ENCODE data around the gene HLA-DQB2. TPM values are rescaled to one million over a fixed set of nuclear protein-coding genes. Genes with fewer than 3 reads are reported as not detected.

Gene HLA-DQB2
- total and polyA plus RNA-seq, 2 of the 8 experiments (the other 6 are each of a cell fraction or from before 2014, with no cell fraction given): not detected

- Histone ChIP-seq H3K79me2 (ENCODE audit: control insufficient read depth in 1 of 2, insufficient read depth in 2 of 2, low read length in 2 of 2) (no peaks in the 10 kb centered on the region), H4K8ac (ENCODE audit: extremely low read depth, insufficient read depth, low read length) (no peak overlapping the region), H3K23ac (ENCODE audit: insufficient read length) (no peak overlapping the region), H3K4me2 (ENCODE audit: insufficient read depth in 1 of 2, low read depth in 2 of 2, low read length in 2 of 2) (no peak overlapping the region), H4K91ac (replicated peaks; ENCODE audit: insufficient read length, low read length) (no peak overlapping the region), H3K14ac (ENCODE audit: insufficient read length) (no peak overlapping the region), H2BK12ac (ENCODE audit: low read depth, low read length) (no peak overlapping the region), H3K27ac (ENCODE audit: low read depth, low read length) (no peak overlapping the region), H4K5ac (ENCODE audit: insufficient read length, low read depth, low read length) (no peak overlapping the region), H3K27me3 (replicated peaks in 1 of 4; ENCODE audit: control insufficient read depth in 3 of 4, extremely low read depth in 1 of 4, insufficient read depth in 3 of 4, low read length in 3 of 4) (no peaks in the 10 kb centered on the region), H2BK120ac (replicated peaks; ENCODE audit: low read depth, low read length) (no peak overlapping the region), H3K4ac (replicated peaks; ENCODE audit: insufficient read length, low read depth, low read length) (no peak overlapping the region), H3K9ac (replicated peaks in 1 of 4; ENCODE audit: extremely low read depth in 1 of 4, low read depth in 3 of 4, low read length in 3 of 4) (no peak overlapping the region), H3K79me1 (ENCODE audit: low read depth, low read length) (no peaks in the 10 kb centered on the region), H2BK5ac (ENCODE audit: low read depth, low read length) (no peak overlapping the region), H3K23me2 (ENCODE audit: low read depth, low read length) (no peaks in the 10 kb centered on the region), H2BK15ac (ENCODE audit: low read length) (no peak overlapping the region), H2BK20ac (ENCODE audit: low read length) (no peak overlapping the region), H3K36me3 (ENCODE audit: control insufficient read depth in 2 of 4, insufficient read depth in 4 of 4, low read length in 3 of 4) (no peaks in the 10 kb centered on the region), H3K18ac (ENCODE audit: extremely low read depth, low read length) (no peak overlapping the region), H2AFZ (ENCODE audit: low read length) (no peak overlapping the region), H3K4me1 (replicated peaks in 1 of 4; ENCODE audit: control insufficient read depth in 3 of 4, insufficient read depth in 4 of 4, low read length in 3 of 4) (no peaks in the 10 kb centered on the region), H2AK5ac (ENCODE audit: low read depth, low read length) (no peak overlapping the region), H3K56ac (replicated peaks; ENCODE audit: insufficient read length, low read depth, low read length) (no peak overlapping the region), H4K20me1 (replicated peaks in 1 of 2; ENCODE audit: control insufficient read depth in 1 of 2, insufficient read depth in 2 of 2, low read length in 2 of 2) (no peaks in the 10 kb centered on the region), H3K9me3 (ENCODE audit: insufficient read depth in 2 of 2, low read depth in 1 of 2, low read length in 1 of 2) (no peaks in the 10 kb centered on the region), H3K4me3 (ENCODE audit: extremely low read depth in 1 of 4, insufficient read depth in 2 of 4, low read depth in 3 of 4, low read length in 4 of 4) (no peak overlapping the region)
- ChIA-PET POLR2A (ENCODE audit: partially characterized antibody) (no interaction called here), CTCF (ENCODE audit: partially characterized antibody) (interaction anchor here (0.8 to 1.8 kb wide), 6 partner anchors 13 to 521 kb away, joined by 3 to 8 read pairs (median 4); partner anchors contain the start of gene HLA-DQB2)
- TF ChIP-seq EP300 (IDR thresholded peaks at IDR 0.05; ENCODE audit: borderline replicate concordance in 1 of 2, low read depth in 2 of 2, low read length in 2 of 2): no peak
- TF ChIP-seq JUND (IDR thresholded peaks at IDR 0.05; ENCODE audit: low read length): no peak
- no peak for TF ChIP-seq RNF2 (IDR thresholded peaks at IDR 0.05; ENCODE audit: borderline replicate concordance, low read depth, low read length, missing control alignments, poor library complexity, severe bottlenecking)
- TF ChIP-seq CTCF (IDR thresholded peaks at IDR 0.05; ENCODE audit: control extremely low read depth in 1 of 3, insufficient read depth in 1 of 3, low read depth in 1 of 3, low read length in 3 of 3): peak in 1 of 3 experiments; percentile 16; a peak in 1 of 4 replicates
- peak in 1 of 2 experiments; percentile 28; a peak in 3 of 4 replicates for TF ChIP-seq RAD21 (IDR thresholded peaks at IDR 0.05 in 1 of 2, conservative IDR thresholded peaks at IDR 0.05 in 1 of 2; ENCODE audit: low read depth in 2 of 2, low read length in 2 of 2)
- DNase-seq (ENCODE audit: low read depth in 1 of 2, low spot score in 2 of 2) (no peak), FAIRE-seq (no peak)
- 86% methylated on average over 3 of the region's 3 CpGs; no CpG with 5 or more reads in 1 of the 2 experiments for WGBS, 2 experiments (ENCODE audit: extremely low coverage in 1 of 2, insufficient coverage in 1 of 2, insufficient read length in 1 of 2, insufficient replicate concordance in 2 of 2, low coverage in 1 of 2, low lambda C conversion rate in 2 of 2, missing lambda C conversion rate in 1 of 2)
Measured at GRCh38 chr6:32716396-32716795, 46.9 kb downstream of the HLA-DQB2 start.
